Ishikawa (cell line): ENCODE results near the gene SALL3.

Source experiments
- CEBPB ChIP-seq: IDR thresholded peaks from 2 replicates; pipeline ENCODE4 v1.6.1; 2012
- CREB1 ChIP-seq: IDR thresholded peaks from 2 replicates; pipeline ENCODE4 v1.6.1; 2012; ENCODE audit warnings: low read depth
- EGR1 ChIP-seq: IDR thresholded peaks from 2 replicates; pipeline ENCODE4 v1.6.1; 2012
- EP300 ChIP-seq: IDR thresholded peaks from 2 replicates; pipeline ENCODE4 v1.6.1; 2012; ENCODE audit warnings: borderline replicate concordance
- FOXM1 ChIP-seq: IDR thresholded peaks from 2 replicates; pipeline ENCODE4 v1.6.1; 2012; ENCODE audit warnings: low read depth, borderline replicate concordance
- NFIC ChIP-seq: IDR thresholded peaks from 2 replicates; pipeline ENCODE4 v1.6.1; 2012
- RAD21 ChIP-seq: IDR thresholded peaks from 2 replicates; pipeline ENCODE4 v1.6.1; 2012; ENCODE audit warnings: low read depth
- TAF1 ChIP-seq: IDR thresholded peaks from 2 replicates; pipeline ENCODE4 v1.6.1; 2012; ENCODE audit warnings: low read depth, mild to moderate bottlenecking
- TCF12 ChIP-seq: IDR thresholded peaks from 2 replicates; pipeline ENCODE4 v1.6.1; 2012; ENCODE audit warnings: low read depth
- TEAD4 ChIP-seq: IDR thresholded peaks from 2 replicates; pipeline ENCODE4 v1.6.1; 2012
- YY1 ChIP-seq: IDR thresholded peaks from 2 replicates; pipeline ENCODE4 v1.6.1; 2012; ENCODE audit warnings: low read depth
- ZBTB7A ChIP-seq: IDR thresholded peaks from 2 replicates; pipeline ENCODE4 v1.6.1; 2012; ENCODE audit warnings: low read depth
- TF ChIP-seq, protein P1 (sequence below): IDR thresholded peaks from 2 replicates; pipeline ENCODE4 v1.6.1; 2012
- TF ChIP-seq, protein P2 (sequence below): IDR thresholded peaks from 2 replicates; pipeline ENCODE4 v1.6.1; 2012; ENCODE audit warnings: low read depth, mild to moderate bottlenecking
- TF ChIP-seq, protein P3 (sequence below): IDR thresholded peaks from 2 replicates; pipeline ENCODE4 v1.6.1; 2012

SALL3 gene

DNA sequence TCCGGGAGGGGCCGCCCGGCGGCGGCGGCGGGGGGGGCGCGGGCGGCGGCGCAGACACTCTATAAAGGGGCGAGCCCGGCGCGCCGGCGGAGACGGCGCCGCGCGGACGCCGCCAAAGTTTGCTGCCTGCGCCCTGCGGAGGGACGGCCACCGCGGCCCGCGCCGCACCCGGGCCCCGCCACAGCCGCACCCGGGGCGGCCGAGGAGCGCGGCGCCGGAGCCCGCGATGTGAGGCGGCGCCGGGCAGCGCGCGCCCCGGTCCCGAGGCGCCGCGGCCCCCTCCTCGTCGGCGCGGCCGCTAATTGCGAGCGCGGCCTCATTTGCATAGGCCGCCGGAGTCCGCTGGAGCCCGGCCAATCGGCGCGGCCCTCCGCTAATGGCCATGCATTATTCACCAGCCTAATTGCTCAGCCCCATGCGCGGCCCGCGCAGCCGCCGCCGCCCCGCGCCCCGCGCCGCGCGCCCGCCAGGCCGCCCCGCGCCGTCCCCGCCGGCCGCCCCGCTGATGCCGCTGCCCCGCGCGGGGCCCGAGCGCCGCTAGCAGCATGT lies at the start of gene SALL3:
SALL3 (plus strand) TSS at position 89 of the 549 bp plus-strand sequence; CDS start at position 546, 457 bp downstream.
- TF ChIP-seq EP300, result no peak
- TF ChIP-seq YY1, result no peak
- TF ChIP-seq EGR1, result no peak
- no peak for TF ChIP-seq NFIC
- TF ChIP-seq RAD21, result no peak

DNA sequence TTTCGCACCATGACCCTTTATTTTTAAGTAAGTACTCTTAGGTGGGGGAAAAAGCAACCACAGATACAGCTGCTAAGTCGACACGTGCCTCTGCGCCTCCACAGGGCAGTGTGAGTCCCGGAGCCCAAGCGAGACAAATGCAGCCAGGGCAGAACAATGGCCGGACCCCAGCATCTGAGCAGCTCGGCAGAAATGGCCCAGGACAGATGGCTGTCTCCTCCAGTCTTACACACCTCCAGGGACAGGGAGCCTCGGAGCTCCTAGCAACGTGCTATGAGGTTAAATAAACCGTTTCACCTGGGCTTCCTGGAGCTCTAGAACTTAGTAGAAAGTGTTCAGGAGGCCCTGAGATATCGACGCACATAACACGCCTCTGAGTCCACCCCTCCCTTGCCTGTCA lies 47.3 kb upstream of the SALL3 start:
- TF ChIP-seq, protein P1, sequence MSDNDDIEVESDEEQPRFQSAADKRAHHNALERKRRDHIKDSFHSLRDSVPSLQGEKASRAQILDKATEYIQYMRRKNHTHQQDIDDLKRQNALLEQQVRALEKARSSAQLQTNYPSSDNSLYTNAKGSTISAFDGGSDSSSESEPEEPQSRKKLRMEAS, result no peak
- TF ChIP-seq TEAD4 (no peak), RAD21 (no peak), FOXM1 (no peak), TAF1 (no peak), CREB1 (no peak), EGR1 (no peak), YY1 (no peak), NFIC (no peak), TCF12 (no peak), EP300 (no peak)
- TF ChIP-seq, protein P2, sequence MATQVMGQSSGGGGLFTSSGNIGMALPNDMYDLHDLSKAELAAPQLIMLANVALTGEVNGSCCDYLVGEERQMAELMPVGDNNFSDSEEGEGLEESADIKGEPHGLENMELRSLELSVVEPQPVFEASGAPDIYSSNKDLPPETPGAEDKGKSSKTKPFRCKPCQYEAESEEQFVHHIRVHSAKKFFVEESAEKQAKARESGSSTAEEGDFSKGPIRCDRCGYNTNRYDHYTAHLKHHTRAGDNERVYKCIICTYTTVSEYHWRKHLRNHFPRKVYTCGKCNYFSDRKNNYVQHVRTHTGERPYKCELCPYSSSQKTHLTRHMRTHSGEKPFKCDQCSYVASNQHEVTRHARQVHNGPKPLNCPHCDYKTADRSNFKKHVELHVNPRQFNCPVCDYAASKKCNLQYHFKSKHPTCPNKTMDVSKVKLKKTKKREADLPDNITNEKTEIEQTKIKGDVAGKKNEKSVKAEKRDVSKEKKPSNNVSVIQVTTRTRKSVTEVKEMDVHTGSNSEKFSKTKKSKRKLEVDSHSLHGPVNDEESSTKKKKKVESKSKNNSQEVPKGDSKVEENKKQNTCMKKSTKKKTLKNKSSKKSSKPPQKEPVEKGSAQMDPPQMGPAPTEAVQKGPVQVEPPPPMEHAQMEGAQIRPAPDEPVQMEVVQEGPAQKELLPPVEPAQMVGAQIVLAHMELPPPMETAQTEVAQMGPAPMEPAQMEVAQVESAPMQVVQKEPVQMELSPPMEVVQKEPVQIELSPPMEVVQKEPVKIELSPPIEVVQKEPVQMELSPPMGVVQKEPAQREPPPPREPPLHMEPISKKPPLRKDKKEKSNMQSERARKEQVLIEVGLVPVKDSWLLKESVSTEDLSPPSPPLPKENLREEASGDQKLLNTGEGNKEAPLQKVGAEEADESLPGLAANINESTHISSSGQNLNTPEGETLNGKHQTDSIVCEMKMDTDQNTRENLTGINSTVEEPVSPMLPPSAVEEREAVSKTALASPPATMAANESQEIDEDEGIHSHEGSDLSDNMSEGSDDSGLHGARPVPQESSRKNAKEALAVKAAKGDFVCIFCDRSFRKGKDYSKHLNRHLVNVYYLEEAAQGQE, result no peak
- TF ChIP-seq, protein P3, sequence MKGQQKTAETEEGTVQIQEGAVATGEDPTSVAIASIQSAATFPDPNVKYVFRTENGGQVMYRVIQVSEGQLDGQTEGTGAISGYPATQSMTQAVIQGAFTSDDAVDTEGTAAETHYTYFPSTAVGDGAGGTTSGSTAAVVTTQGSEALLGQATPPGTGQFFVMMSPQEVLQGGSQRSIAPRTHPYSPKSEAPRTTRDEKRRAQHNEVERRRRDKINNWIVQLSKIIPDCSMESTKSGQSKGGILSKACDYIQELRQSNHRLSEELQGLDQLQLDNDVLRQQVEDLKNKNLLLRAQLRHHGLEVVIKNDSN, result no peak

GRCh38 chr18:78934003-78934402 lies 45.6 kb upstream of the SALL3 start:
- TF ChIP-seq, protein P1, result no peak
- no peak for TF ChIP-seq NFIC
- no peak for TF ChIP-seq YY1
- TF ChIP-seq TAF1, result no peak
- no peak for TF ChIP-seq TEAD4
- TF ChIP-seq EP300, result no peak

- no peak for TF ChIP-seq TEAD4
- TF ChIP-seq EGR1, result no peak
- no peak for TF ChIP-seq EP300
- no peak for TF ChIP-seq ZBTB7A
- TF ChIP-seq RAD21, result no peak
- TF ChIP-seq YY1, result no peak
- TF ChIP-seq NFIC, result no peak
- no peak for TF ChIP-seq TAF1
- TF ChIP-seq, protein P2, result no peak
- no peak for TF ChIP-seq TCF12
- no peak for TF ChIP-seq CREB1
- TF ChIP-seq, protein P1, result no peak
- no peak for TF ChIP-seq CEBPB
- TF ChIP-seq FOXM1, result no peak
- TF ChIP-seq, protein P3, result no peak
These were observed 44.9 kb upstream of the SALL3 start for GRCh38 chr18:78934551-78935225.

DNA sequence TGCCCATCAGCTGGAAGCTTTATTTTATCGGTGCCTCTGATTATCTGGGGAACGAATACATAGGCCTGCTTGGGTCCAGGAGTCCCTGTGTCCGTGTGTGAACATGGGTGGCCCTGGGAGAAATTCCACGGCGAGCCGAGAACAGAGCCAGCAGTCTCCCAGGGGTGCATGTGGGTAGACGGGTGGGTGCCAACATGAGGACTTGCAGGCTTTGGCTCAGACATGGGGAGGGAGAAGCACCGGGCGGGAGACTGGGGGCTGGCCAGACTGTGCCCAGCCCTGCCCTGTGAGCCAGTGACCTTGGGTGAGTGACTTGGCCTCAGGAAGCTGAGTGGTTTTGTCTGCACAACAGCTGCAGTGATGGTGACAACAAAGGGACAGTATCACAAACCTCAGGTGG lies 44.2 kb upstream of the SALL3 start:
- no peak for TF ChIP-seq FOXM1
- no peak for TF ChIP-seq EGR1
- no peak for TF ChIP-seq TCF12
- TF ChIP-seq TAF1, result no peak
- no peak for TF ChIP-seq EP300
